ENCODE data around the gene WRAP53.
"Not testable (repeated sequence)": the region's sequence is repeated elsewhere in the genome, so short reads cannot be mapped to it uniquely, and the experiment has no call there.

WRAP53 gene

DNA sequence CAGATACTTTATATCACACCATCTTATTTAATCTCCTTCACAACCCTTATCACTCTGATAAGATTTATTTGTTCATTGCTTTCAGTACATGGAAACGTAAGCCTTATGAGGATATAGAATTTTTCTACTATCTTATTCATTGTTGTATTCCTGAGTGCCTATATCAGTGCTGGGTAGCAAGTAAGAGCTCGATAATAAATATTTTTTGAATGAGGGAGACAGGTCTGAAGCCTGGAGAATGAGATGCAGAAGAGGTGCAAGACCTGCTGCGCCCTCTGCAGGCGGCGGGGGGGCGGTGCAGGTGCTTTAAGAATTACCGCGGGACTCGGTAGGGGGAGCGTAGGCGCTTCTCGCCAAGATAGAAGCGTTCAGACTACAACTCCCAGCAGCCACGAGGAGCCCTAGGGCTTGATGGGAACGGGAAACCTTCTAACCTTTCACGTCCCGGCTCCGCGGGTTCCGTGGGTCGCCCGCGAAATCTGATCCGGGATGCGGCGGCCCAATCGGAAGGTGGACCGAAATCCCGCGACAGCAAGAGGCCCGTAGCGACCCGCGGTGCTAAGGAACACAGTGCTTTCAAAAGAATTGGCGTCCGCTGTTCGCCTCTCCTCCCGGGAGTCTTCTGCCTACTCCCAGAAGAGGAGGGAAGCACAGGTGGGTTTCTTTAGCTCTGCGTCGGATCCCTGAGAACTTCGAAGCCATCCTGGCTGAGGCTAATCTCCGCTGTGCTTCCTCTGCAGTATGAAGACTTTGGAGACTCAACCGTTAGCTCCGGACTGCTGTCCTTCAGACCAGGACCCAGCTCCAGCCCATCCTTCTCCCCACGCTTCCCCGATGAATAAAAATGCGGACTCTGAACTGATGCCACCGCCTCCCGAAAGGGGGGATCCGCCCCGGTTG is at the start of gene WRAP53:
TSS of gene WRAP53 (plus strand) at position 570 of the 900 bp plus-strand sequence. CDS start at position 742, 172 bp downstream.
- peak; percentile 91 to 93 (median 92) for DNase-seq

DNA sequence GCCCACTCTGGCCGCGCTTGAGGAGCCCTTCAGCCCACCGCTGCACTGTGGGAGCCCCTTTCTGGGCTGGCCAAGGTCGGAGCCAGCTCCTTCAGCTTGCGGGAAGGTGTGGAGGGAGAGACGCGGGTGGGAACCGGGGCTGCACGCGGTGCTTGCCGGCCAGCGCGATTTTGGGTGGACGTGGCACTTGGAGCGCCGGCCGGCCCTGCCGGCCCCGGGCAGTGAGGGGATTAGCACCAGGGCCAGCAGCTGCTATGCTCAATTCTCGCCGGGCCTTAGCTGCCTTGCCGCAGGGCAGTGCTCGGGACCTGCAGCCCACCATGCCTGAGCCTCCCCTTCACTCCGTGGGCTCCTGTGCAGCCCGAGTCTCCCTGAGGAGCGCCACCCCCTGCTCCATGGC is 47.5 kb upstream of the WRAP53 start:
- DNase-seq, result no peak

DNA sequence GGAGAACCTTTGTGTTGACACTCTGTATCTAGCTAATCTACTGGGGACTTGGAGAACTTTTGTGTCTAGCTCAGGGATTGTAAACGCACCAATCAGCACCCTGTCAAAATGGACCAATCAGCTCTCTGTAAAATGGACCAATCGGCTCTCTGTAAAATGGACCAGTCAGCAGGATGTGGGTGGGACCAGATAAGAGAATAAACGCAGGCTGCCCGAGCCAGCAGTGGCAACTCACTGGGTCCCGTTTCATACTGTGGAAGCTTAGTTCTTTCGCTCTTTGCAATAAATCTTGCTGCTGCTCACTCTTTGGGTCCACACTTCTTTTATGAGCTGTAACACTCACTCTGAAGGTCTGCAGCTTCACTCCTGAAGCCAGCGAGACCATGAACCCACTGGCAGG is 46.6 kb upstream of the WRAP53 start:
- not testable (repeated sequence) for DNase-seq

GRCh38 chr17:7644775-7645174 is 43.5 kb upstream of the WRAP53 start:
- no peak for DNase-seq

DNA sequence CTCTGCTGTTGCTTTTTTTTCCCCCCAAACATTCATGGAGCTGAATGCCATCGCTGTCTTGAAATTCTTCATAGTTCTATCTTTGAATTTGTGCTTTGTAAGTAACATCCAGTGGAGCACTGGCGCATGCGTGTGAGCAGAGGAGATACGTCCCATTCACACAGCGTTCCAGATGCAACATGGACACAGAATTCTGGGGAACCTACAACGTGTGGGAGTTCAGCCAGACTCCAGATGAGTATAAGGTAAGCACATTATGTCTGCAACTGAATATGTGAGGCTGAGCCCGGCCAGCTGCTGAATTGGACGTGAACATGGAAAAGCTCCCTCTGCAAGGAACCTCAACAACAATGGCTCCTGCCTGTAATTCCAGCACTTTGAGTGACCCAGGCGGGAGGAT is 41.8 kb upstream of the WRAP53 start:
- no peak for DNase-seq

GRCh38 chr17:7647018-7647417 is 41.3 kb upstream of the WRAP53 start:
- no peak for DNase-seq

DNA sequence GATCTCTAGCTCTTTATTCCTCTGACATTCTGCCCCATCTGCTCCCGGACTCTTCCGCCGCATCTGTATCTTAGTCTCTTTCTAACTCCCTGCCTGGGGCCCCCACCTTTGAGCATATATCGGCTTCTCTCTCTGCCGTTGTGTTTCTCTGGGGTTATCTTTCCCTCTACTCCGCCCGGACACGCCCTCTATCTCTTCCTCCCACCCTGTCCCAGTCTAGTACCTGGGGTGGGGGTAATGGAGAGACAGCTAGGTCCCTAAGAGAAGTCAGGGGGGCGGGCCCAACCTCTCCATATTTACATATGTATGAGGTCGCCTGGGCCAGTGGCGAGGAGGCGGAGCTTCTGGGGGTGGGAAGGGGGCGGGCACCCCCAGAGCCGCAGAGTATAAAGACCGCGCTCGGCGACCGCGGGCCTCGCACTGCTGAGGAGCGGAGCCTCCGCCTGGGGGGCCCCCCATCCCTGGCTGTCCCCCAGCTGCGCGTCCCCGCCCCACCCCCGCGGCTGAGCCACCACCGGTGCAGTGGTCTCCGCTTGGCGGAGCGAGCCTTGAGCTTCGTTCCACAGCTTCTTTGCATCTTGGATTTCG is 37.7 kb upstream of the WRAP53 start, which contains the start of gene ATP1B2:
TSS of gene ATP1B2 (plus strand) at position 418 of the 588 bp plus-strand sequence. CDS start 593 bp downstream, outside the sequence.
- DNase-seq, result peak; percentile 21 to 72 (median 42)

GRCh38 chr17:7651097-7651664 is 37.1 kb upstream of the WRAP53 start:
- DNase-seq, result no peak

- DNase-seq, result no peak
Observed at GRCh38 chr17:7651665-7652387, 36.5 kb upstream of the WRAP53 start.

GRCh38 chr17:7652388-7653356 is 35.6 kb upstream of the WRAP53 start:
- no peak for DNase-seq

DNA sequence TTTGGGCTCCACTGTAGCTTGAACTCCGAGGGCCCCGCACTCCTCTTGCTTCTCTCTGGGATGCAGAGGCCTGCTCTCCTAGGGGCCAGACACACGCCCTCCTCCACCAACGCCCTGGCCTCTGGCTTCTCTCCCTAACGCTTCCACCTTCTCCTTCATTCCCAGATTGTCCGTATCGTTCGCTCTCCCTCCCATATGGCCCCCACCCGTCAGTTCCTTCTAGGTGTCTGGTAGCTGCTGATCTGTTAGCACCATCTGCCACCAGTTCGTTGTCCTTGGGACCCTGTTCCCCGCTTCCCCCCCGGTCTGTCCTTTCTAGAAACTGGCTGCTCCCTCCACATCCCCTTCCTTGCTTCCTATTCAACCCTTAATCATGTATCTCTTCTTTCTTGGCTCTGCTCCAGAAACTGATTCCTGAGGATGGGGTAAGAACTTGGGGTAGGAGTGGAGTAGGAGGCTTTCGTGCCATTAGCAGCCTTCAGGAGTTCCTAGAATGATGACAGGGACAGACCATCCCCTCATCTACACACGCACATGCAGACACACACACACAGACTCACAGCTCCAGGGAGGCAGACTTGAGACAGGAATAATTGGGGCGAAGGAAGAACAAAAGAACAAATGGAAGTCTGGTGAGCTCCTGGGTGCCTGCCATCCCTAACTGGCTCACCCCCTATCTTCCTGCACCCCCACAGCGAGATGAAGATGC is 33.3 kb upstream of the WRAP53 start:
- DNase-seq, result no peak

- DNase-seq, result no peak
Observed at GRCh38 chr17:7655541-7655840, 32.8 kb upstream of the WRAP53 start.

- DNase-seq, result no peak
Observed at GRCh38 chr17:7656958-7657609, 31.2 kb upstream of the WRAP53 start.

- no peak for DNase-seq
Observed at GRCh38 chr17:7667656-7668406, 20.4 kb upstream of the WRAP53 start.

GRCh38 chr17:7668482-7668881 is 19.8 kb upstream of the WRAP53 start:
- DNase-seq, result no peak

- DNase-seq, result no peak
Observed at GRCh38 chr17:7673239-7673638, 15.0 kb upstream of the WRAP53 start.

- no peak for DNase-seq
Observed at GRCh38 chr17:7674934-7675333, 13.3 kb upstream of the WRAP53 start.

DNA sequence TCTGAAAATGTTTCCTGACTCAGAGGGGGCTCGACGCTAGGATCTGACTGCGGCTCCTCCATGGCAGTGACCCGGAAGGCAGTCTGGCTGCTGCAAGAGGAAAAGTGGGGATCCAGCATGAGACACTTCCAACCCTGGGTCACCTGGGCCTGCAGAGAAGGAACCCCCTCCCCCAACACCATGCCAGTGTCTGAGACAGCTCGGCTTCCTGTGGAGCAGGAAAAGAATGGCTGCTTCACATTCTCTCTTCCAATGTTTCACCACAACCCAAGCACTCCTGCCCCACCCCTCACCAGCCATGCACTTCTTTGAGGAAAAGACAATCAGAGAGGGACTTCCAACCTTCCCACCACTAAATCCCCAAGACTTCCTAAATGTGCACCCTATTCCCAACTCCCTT is 11.7 kb upstream of the WRAP53 start:
- DNase-seq, result no peak

- DNase-seq, result no peak
Observed at GRCh38 chr17:7677388-7678067, 10.7 kb upstream of the WRAP53 start.

All from activated naive CD4-positive, alpha-beta T cell (primary cell).